Lower lobe of right lung (tissue), 2 donors: ENCODE measurements around the gene PTP4A1. TPM values are rescaled to one million over a fixed set of nuclear protein-coding genes. Genes with fewer than 3 reads are reported as not detected.

ENCODE experiments used
- ATAC-seq, 2 donors: fragments of 200-7000 bp; cut with Tn5 transposase; one replicate each; pipeline ENCODE4 v1.9.1; 2020 to 2022; ENCODE audit warnings: mild to moderate bottlenecking in 2 of 2, moderate library complexity in 2 of 2
- DNase-seq: peaks from one replicate; pipeline ENCODE4 v3.0.0-alpha.2; 2020
- H3K27ac ChIP-seq: fragments of 200-600 bp; one replicate; pipeline ENCODE4 v1.8.0; 2022
- H3K27me3 ChIP-seq: fragments of 200-600 bp; one replicate; pipeline ENCODE4 v1.8.0; 2022; ENCODE audit warnings: low read depth
- H3K36me3 ChIP-seq: fragments of 200-600 bp; one replicate; pipeline ENCODE4 v1.8.0; 2022; ENCODE audit warnings: mild to moderate bottlenecking
- H3K4me1 ChIP-seq: fragments of 200-600 bp; one replicate; pipeline ENCODE4 v1.8.0; 2022
- H3K4me3 ChIP-seq: fragments of 200-600 bp; one replicate; pipeline ENCODE4 v1.8.0; 2022; ENCODE audit warnings: mild to moderate bottlenecking
- H3K9me3 ChIP-seq: fragments of 200-600 bp; one replicate; pipeline ENCODE4 v1.8.0; 2022
- intact Hi-C: fragments of 100-400 bp; cut with DNase I; formaldehyde crosslinking; loops from one replicate; pipeline ENCODE4 v1.11.0; 2022
- total RNA-seq: library from RNA; stranded (reverse); fragmentation: NEBNext Ultra II Directional; extraction: Animal tissue kit (Norgen Biotek cat#: 25700); gene quantifications from one replicate; pipeline ENCODE4 v1.2.1, GENCODE V29; 2021
- TF ChIP-seq, protein P1 (sequence below): fragments of 200-600 bp; IDR thresholded peaks from one replicate; pipeline ENCODE4 v1.8.0; 2022; ENCODE audit warnings: antibody characterized with exemption, mild to moderate bottlenecking
- donor health status: DM: no; HTN: yes; CAD: no; lungs with severe emphysema.

The PTP4A1 gene
- total RNA-seq, 1 donor from 2014 or later = 57.6 TPM

GRCh38 chr6:63573076-63573898, 1.0 kb downstream of the PTP4A1 start:
- TF ChIP-seq, protein P1, sequence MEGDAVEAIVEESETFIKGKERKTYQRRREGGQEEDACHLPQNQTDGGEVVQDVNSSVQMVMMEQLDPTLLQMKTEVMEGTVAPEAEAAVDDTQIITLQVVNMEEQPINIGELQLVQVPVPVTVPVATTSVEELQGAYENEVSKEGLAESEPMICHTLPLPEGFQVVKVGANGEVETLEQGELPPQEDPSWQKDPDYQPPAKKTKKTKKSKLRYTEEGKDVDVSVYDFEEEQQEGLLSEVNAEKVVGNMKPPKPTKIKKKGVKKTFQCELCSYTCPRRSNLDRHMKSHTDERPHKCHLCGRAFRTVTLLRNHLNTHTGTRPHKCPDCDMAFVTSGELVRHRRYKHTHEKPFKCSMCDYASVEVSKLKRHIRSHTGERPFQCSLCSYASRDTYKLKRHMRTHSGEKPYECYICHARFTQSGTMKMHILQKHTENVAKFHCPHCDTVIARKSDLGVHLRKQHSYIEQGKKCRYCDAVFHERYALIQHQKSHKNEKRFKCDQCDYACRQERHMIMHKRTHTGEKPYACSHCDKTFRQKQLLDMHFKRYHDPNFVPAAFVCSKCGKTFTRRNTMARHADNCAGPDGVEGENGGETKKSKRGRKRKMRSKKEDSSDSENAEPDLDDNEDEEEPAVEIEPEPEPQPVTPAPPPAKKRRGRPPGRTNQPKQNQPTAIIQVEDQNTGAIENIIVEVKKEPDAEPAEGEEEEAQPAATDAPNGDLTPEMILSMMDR = no peak
- intact Hi-C loops = no loop called here
- DNase-seq = peak; percentile 92
- Histone ChIP-seq H3K9me3 (no peaks in the 10 kb centered on the region), H3K4me3 (peak overlapping the region; percentile 90), H3K4me1 (peaks cover 48% of the 10 kb centered on the region), H3K36me3 (peaks cover 21% of the 10 kb centered on the region), H3K27ac (peak overlapping the region; percentile 100), H3K27me3 (no peaks in the 10 kb centered on the region)
- peak; percentile 75 to 84 for ATAC-seq

- no peaks in the 10 kb centered on the region for H3K27me3 ChIP-seq
- H3K36me3 ChIP-seq = peaks cover 28% of the 10 kb centered on the region
- H3K9me3 ChIP-seq = no peaks in the 10 kb centered on the region
- intact Hi-C loops = no loop called here
- H3K4me1 ChIP-seq = peaks cover 48% of the 10 kb centered on the region
- TF ChIP-seq, protein P1 = peak; percentile 61
- peak overlapping the region; percentile 100 for H3K27ac ChIP-seq
- peak; percentile 10 to 14 for ATAC-seq
- no peak for DNase-seq
- H3K4me3 ChIP-seq = peak overlapping the region; percentile 90
These were observed 1.7 kb downstream of the PTP4A1 start for GRCh38 chr6:63573899-63574553.

DNA sequence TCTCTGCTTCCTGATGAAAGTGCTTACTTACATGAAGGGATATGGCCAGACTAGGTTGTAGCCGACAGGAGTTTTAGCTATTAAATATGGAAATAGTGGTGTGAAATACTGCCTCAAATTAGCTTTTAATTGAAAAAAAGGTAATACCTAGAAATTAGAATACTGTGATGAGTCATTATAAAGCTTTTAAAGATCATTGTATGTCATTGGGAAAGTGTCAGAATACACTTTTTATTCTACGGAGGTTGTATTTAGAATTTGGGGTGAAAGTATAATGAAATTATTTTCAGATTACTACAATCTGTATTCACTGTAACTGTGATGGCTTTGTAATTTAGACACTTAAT, 2.2 kb downstream of the PTP4A1 start:
- peak overlapping the region; percentile 100 for H3K27ac ChIP-seq
- peaks cover 48% of the 10 kb centered on the region for H3K4me1 ChIP-seq
- DNase-seq (no peak), ATAC-seq (no peak)
- intact Hi-C loops = no loop called here
- peak overlapping the region; percentile 90 for H3K4me3 ChIP-seq
- peaks cover 33% of the 10 kb centered on the region for H3K36me3 ChIP-seq
- no peaks in the 10 kb centered on the region for H3K9me3 ChIP-seq
- TF ChIP-seq, protein P1 = peak; percentile 1
- no peaks in the 10 kb centered on the region for H3K27me3 ChIP-seq

DNA sequence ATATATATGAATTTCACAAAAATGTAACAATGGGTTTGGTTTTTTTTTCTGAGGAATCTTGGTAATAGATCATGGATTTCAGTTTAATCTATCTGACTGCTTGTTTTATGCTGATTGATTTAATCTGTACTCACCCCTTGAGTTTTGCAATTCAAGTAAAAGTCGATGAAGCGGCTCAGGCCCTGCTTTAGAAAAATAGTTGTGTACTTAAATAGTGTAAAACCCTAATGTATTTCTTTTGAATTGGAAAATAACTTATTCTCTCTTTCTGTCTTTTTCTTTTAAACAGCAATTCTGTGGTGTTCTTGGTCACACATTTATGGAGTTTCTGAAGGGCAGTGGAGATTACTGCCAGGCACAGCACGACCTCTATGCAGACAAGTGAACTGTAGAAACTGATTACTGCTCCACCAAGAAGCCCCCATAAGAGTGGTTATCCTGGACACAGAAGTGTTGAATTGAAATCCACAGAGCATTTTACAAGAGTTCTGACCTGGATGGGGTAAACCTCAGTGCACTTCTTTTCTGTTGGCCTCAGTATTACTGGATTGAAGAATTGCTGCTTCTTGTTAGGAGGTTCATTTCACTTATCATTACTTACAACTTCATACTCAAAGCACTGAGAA, 4.0 kb downstream of the PTP4A1 start:
- TF ChIP-seq, protein P1 = no peak
- Histone ChIP-seq H3K9me3 (no peaks in the 10 kb centered on the region), H3K27ac (no peak overlapping the region), H3K27me3 (no peaks in the 10 kb centered on the region), H3K4me1 (peaks cover 46% of the 10 kb centered on the region), H3K4me3 (no peak overlapping the region), H3K36me3 (peaks cover 50% of the 10 kb centered on the region)
- intact Hi-C loops = no loop called here
- ATAC-seq = no peak
- DNase-seq = no peak

GRCh38 chr6:63576985-63577712, 4.9 kb downstream of the PTP4A1 start:
- Histone ChIP-seq H3K36me3 (peaks cover 59% of the 10 kb centered on the region), H3K27me3 (no peaks in the 10 kb centered on the region), H3K27ac (no peak overlapping the region), H3K4me1 (peaks cover 37% of the 10 kb centered on the region), H3K9me3 (no peaks in the 10 kb centered on the region), H3K4me3 (no peak overlapping the region)
- ATAC-seq (no peak), DNase-seq (no peak)
- intact Hi-C loops = no loop called here
- TF ChIP-seq, protein P1 = no peak
